OCI-LY7 (cell line): ENCODE results near the gene USP34. TPM values are rescaled to one million over a fixed set of nuclear protein-coding genes. Genes with fewer than 3 reads are reported as not detected.

Experiments used
- BruUV-seq: library from RNA; stranded (reverse); fragments of 400-500 nt; replicated peaks from 2 replicates; lab custom pipeline; 2021; lab: Mats Ljungman, UMichigan
- CTCF ChIA-PET: fragments of 300-600 bp; sonication (Branson Sonifier 250); formaldehyde crosslinking; loops from one replicate; lab custom pipeline; 2022; ENCODE audit warnings: antibody characterized with exemption; ENCODE audit not compliant: unreplicated experiment; lab: Charles Lee
- POLR2A ChIA-PET: fragments of 300-600 bp; sonication (Branson Sonifier 250); formaldehyde crosslinking; loops from one replicate; lab custom pipeline; 2022; ENCODE audit warnings: antibody characterized with exemption; lab: Charles Lee
- DNase-seq: peaks from one replicate; pipeline ENCODE4 v3.0.0-alpha.2; 2015; ENCODE audit warnings: low spot score
- H2AFZ ChIP-seq: fragments of 200-600 bp; sonication (generic), shearing (Covaris generic); 2 replicates; pipeline ENCODE4 v1.6.1; 2014; ENCODE audit warnings: mild to moderate bottlenecking, antibody characterized with exemption, low read length, moderate library complexity
- H3K27ac ChIP-seq: fragments of 200-600 bp; sonication (generic); 2 replicates; pipeline ENCODE4 v1.5.1; 2014; ENCODE audit warnings: mixed run types, low read depth, mild to moderate bottlenecking, moderate library complexity, low read length, inconsistent platforms; ENCODE audit not compliant: poor library complexity, severe bottlenecking
- H3K36me3 ChIP-seq: fragments of 200-600 bp; sonication (generic); 2 replicates; pipeline ENCODE4 v1.6.1; 2014; ENCODE audit warnings: mild to moderate bottlenecking, antibody characterized with exemption, low read length, moderate library complexity, mixed read lengths; ENCODE audit not compliant: insufficient read depth
- H3K4me1 ChIP-seq: fragments of 200-600 bp; sonication (generic); 2 replicates; pipeline ENCODE4 v1.5.1; 2014; ENCODE audit warnings: mild to moderate bottlenecking, low read length; ENCODE audit not compliant: insufficient read depth, poor library complexity, severe bottlenecking
- H3K4me2 ChIP-seq: fragments of 200-600 bp; sonication (generic); 2 replicates; pipeline ENCODE4 v1.6.1; 2014; ENCODE audit warnings: mild to moderate bottlenecking, low read length
- H3K4me3 ChIP-seq: fragments of 200-600 bp; sonication (generic); 2 replicates; pipeline ENCODE4 v1.5.1; 2014; ENCODE audit warnings: mild to moderate bottlenecking, low read depth, low read length; ENCODE audit not compliant: poor library complexity, severe bottlenecking
- H3K79me2 ChIP-seq: fragments of 200-600 bp; sonication (generic); 2 replicates; pipeline ENCODE4 v1.6.1; 2016; ENCODE audit warnings: low read depth, mild to moderate bottlenecking, low read length, moderate library complexity, mixed read lengths; ENCODE audit not compliant: insufficient read depth
- H3K9me2 ChIP-seq: fragments of 200-600 bp; sonication (generic); 2 replicates; pipeline ENCODE4 v1.6.1; 2016; ENCODE audit warnings: mild to moderate bottlenecking, low read length, mixed read lengths; ENCODE audit not compliant: insufficient read depth
- H3K9me3 ChIP-seq: fragments of 200-600 bp; sonication (generic); 2 replicates; pipeline ENCODE4 v1.6.1; 2014; ENCODE audit warnings: mild to moderate bottlenecking, mixed run types, low read length, mixed read lengths
- H4K20me1 ChIP-seq: fragments of 200-600 bp; sonication (generic); 2 replicates; pipeline ENCODE4 v1.6.1; 2014; ENCODE audit warnings: mild to moderate bottlenecking, antibody characterized with exemption, low read length, moderate library complexity, mixed read lengths; ENCODE audit not compliant: insufficient read depth
- EZH2phosphoT487 ChIP-seq: fragments of 200-600 bp; sonication (generic); IDR thresholded peaks from 2 replicates; pipeline ENCODE4 v1.6.1; 2018; ENCODE audit warnings: low read depth, borderline replicate concordance, mild to moderate bottlenecking, mixed run types, antibody characterized with exemption, low read length, moderate library complexity, mixed read lengths
- intact Hi-C: fragments of 100-400 bp; cut with micrococcal nuclease; formaldehyde crosslinking; loops from one replicate; pipeline ENCODE4 v1.10.0; 2022; ENCODE audit not compliant: unreplicated experiment
- total RNA-seq, 2 experiments: library from RNA; depleted of rRNA in 1 of 2; stranded (reverse); fragments of >200 nt in 1 of 2; shearing (Covaris generic) in 1 of 2; gene quantifications; 2 replicates each; pipeline ENCODE4 v1.2.3, GENCODE V29; 2014 to 2022
- TF ChIP-seq, protein P1 (sequence below): fragments of 200-600 bp; sonication (generic); conservative IDR thresholded peaks from 2 replicates; pipeline ENCODE4 v1.5.1; 2014; ENCODE audit warnings: mild to moderate bottlenecking, antibody characterized with exemption, low read length, moderate library complexity, mixed read lengths

USP34 gene
- total RNA-seq, 2 experiments from 2014 or later, result 192 to 344 TPM

DNA sequence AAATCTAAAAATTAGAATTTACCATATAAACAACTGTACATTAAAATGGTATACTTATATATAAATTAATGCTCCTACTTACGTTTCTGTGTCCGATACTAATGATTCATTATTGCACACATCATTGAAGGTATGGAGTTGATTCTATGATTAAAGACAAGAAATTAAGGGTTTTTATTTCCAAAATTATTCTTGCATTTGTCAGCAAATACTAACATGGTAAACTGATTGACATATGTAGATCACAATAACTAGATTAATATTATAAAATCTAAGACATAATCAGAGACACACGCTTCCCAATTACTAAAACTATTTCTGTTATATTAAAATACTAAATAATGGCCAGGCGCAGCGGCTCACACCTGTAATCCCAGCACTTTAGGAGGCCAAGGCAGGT lies 92.6 kb downstream of the USP34 start:
- Histone ChIP-seq H3K36me3 (peaks cover 97% of the 10 kb centered on the region), H2AFZ (no peak overlapping the region), H3K9me2 (no peaks in the 10 kb centered on the region), H3K79me2 (peaks cover 39% of the 10 kb centered on the region; the same call in 1 of the 2 replicates), H4K20me1 (no peaks in the 10 kb centered on the region; the same call in 1 of the 2 replicates), H3K4me2 (no peak overlapping the region), H3K4me3 (no peak overlapping the region), H3K4me1 (no peaks in the 10 kb centered on the region), H3K27ac (no peak overlapping the region), H3K9me3 (no peaks in the 10 kb centered on the region)
- DNase-seq, result no peak
- ChIA-PET CTCF (no interaction called here), POLR2A (interaction anchor here (0.5 kb wide), 1 partner anchor 23 kb away, joined by 4 read pairs; no protein-coding TSS in a partner anchor)
- no peak for TF ChIP-seq EZH2phosphoT487
- TF ChIP-seq, protein P1, sequence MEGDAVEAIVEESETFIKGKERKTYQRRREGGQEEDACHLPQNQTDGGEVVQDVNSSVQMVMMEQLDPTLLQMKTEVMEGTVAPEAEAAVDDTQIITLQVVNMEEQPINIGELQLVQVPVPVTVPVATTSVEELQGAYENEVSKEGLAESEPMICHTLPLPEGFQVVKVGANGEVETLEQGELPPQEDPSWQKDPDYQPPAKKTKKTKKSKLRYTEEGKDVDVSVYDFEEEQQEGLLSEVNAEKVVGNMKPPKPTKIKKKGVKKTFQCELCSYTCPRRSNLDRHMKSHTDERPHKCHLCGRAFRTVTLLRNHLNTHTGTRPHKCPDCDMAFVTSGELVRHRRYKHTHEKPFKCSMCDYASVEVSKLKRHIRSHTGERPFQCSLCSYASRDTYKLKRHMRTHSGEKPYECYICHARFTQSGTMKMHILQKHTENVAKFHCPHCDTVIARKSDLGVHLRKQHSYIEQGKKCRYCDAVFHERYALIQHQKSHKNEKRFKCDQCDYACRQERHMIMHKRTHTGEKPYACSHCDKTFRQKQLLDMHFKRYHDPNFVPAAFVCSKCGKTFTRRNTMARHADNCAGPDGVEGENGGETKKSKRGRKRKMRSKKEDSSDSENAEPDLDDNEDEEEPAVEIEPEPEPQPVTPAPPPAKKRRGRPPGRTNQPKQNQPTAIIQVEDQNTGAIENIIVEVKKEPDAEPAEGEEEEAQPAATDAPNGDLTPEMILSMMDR, result no peak
- intact Hi-C loops, result no loop called here
- BruUV-seq, result no TSS peak

DNA sequence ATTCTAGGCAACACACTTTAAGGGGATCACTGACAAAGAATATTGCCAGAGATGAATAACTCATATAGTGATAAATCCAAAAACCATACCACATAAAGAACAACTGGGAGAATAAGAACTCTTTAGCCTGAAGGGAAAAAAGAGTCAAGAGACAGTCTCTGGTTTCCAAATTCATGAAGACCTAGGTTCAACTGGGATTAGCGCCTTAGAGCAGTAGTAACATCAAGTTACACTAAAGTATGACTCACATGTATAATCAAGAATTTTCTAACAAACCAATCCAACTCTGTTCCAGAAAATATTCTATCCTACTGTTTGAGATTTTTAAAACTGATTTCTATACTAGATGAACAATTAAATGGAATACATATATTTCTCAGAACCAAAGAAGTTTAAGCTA lies 93.8 kb downstream of the USP34 start:
- H3K4me1 ChIP-seq, result no peaks in the 10 kb centered on the region
- no TSS peak for BruUV-seq
- DNase-seq, result no peak
- H3K27ac ChIP-seq, result no peak overlapping the region
- peaks cover 39% of the 10 kb centered on the region; the same call in 1 of the 2 replicates for H3K79me2 ChIP-seq
- CTCF ChIA-PET, result no interaction called here
- H3K9me3 ChIP-seq, result no peaks in the 10 kb centered on the region
- no peaks in the 10 kb centered on the region; the same call in 1 of the 2 replicates for H4K20me1 ChIP-seq
- TF ChIP-seq EZH2phosphoT487, result no peak
- TF ChIP-seq, protein P1, result no peak
- POLR2A ChIA-PET, result no interaction called here
- H3K9me2 ChIP-seq, result no peaks in the 10 kb centered on the region
- intact Hi-C loops, result no loop called here
- no peak overlapping the region for H3K4me3 ChIP-seq
- H3K4me2 ChIP-seq, result no peak overlapping the region
- no peak overlapping the region for H2AFZ ChIP-seq
- peaks cover 97% of the 10 kb centered on the region for H3K36me3 ChIP-seq

DNA sequence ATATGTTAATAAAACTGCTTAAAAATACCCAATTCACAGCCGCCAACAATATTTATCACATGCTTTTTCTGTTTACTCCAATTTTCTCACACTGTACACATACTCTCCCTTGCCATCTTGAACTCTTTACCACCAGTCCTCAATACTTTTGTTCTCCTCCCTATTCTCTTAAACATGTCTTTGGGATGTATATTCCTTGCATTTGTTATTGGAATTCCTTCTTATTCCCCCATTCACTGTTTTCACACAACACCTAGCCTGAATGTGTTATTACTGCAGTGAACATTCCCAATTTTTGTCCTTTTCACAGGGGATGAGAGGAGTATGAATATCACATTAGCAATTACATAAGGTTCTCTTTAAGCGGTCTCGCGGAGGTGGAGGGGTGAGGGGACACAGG lies 94.7 kb downstream of the USP34 start:
- Histone ChIP-seq H3K4me1 (no peaks in the 10 kb centered on the region), H4K20me1 (no peaks in the 10 kb centered on the region; the same call in 1 of the 2 replicates), H3K79me2 (peaks cover 43% of the 10 kb centered on the region; the same call in 1 of the 2 replicates), H3K4me3 (no peak overlapping the region), H3K9me3 (no peaks in the 10 kb centered on the region), H3K36me3 (peaks cover 95% of the 10 kb centered on the region), H3K9me2 (no peaks in the 10 kb centered on the region), H3K27ac (no peak overlapping the region), H2AFZ (no peak overlapping the region), H3K4me2 (no peak overlapping the region)
- TF ChIP-seq EZH2phosphoT487, result no peak
- TF ChIP-seq, protein P1, result no peak
- ChIA-PET CTCF (no interaction called here), POLR2A (no interaction called here)
- no peak for DNase-seq
- BruUV-seq, result no TSS peak
- intact Hi-C loops, result no loop called here
